Activated T-helper 1 cell treated with anti-CD3 and anti-CD28 coated beads, Interleukin-12 subunit alpha, Interleukin-12 subunit beta, Interleukin-2, Interleukin-4 antibody, amounts not matched to agents 30 ng/mL and 10 ng/mL and 1 ng/mL, durations not matched to agents 14 hours and 24 hours and 36 hours (primary cell): ENCODE results near the gene GRM7. TPM values are rescaled to one million over a fixed set of nuclear protein-coding genes. Genes with fewer than 3 reads are reported as not detected.

Experiments used
- DNase-seq: peaks from one replicate; pipeline ENCODE4 v3.0.0; 2021; ENCODE audit warnings: low spot score
- H3K27ac Mint-ChIP-seq: one replicate; pipeline ENCODE4 v1.8.0; 2021; ENCODE audit warnings: mild to moderate bottlenecking, mixed read lengths
- H3K27me3 Mint-ChIP-seq: one replicate; pipeline ENCODE4 v1.8.0; 2022; ENCODE audit warnings: mild to moderate bottlenecking, moderate library complexity, mixed read lengths; ENCODE audit not compliant: insufficient read depth
- H3K36me3 Mint-ChIP-seq: one replicate; pipeline ENCODE4 v1.8.0; 2021; ENCODE audit warnings: low read depth, mixed read lengths
- H3K4me1 Mint-ChIP-seq: one replicate; pipeline ENCODE4 v1.8.0; 2021; ENCODE audit warnings: low read depth, mixed read lengths
- H3K4me3 Mint-ChIP-seq: one replicate; pipeline ENCODE4 v1.8.0; 2021; ENCODE audit warnings: mild to moderate bottlenecking, moderate library complexity, mixed read lengths
- H3K9me3 Mint-ChIP-seq: one replicate; pipeline ENCODE4 v1.8.0; 2021; ENCODE audit warnings: mixed read lengths
- intact Hi-C: fragments of 100-400 bp; cut with micrococcal nuclease; formaldehyde crosslinking; loops from one replicate; pipeline ENCODE4 v1.15.1; 2024
- total RNA-seq: library from RNA; stranded (reverse); gene quantifications from 2 replicates; pipeline ENCODE4 v1.2.3, GENCODE V29; 2022

The GRM7 gene
- total RNA-seq, 1 donor from 2014 or later: not detected

DNA sequence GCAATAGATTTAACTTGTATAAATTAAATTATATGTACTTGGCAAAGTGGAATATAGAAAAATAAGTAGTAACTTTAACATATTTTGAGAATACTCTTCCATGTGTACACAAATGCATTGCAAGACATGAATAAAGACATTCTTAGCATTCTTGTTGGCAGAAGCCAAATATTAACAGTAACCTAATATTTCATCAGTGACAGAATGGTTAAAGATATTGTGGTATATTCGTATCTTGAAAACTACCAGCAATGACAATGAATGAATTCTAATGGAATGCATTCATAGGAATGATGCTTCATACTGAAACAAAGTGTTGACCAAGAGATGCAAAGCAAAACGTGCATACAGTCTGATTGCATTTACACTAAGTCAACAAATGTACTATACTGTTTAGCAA is 524.7 kb downstream of the GRM7 start:
- Mint-ChIP-seq H3K4me3 (no peak overlapping the region), H3K36me3 (no peaks in the 10 kb centered on the region), H3K27ac (no peak overlapping the region), H3K27me3 (no peaks in the 10 kb centered on the region), H3K4me1 (no peaks in the 10 kb centered on the region), H3K9me3 (no peaks in the 10 kb centered on the region)
- intact Hi-C loops: no loop called here
- DNase-seq: no peak

DNA sequence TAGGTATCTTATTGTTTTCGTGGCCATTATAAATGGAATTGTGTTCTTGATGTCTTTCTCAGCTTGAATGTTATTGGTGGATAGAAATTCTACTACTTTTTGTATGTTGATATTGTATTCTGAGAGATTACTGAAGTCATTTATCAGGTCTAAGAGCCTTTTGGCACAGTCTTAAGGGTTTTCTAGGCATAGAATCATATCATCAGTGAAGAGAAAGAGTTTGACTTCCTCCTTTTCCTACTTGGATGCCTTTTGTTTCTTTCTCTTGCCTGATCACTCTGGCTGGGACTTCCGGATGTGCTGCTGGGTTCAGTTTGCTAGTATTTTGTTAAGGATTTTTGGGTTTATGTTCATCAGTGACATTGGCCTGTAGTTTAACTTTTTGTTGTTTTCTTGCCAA is 527.1 kb downstream of the GRM7 start:
- no peak overlapping the region for H3K27ac Mint-ChIP-seq
- H3K36me3 Mint-ChIP-seq: no peaks in the 10 kb centered on the region
- no peak for DNase-seq
- no peaks in the 10 kb centered on the region for H3K4me1 Mint-ChIP-seq
- intact Hi-C loops: no loop called here
- H3K27me3 Mint-ChIP-seq: no peaks in the 10 kb centered on the region
- peaks cover under 1% of the 10 kb centered on the region for H3K9me3 Mint-ChIP-seq
- no peak overlapping the region for H3K4me3 Mint-ChIP-seq

DNA sequence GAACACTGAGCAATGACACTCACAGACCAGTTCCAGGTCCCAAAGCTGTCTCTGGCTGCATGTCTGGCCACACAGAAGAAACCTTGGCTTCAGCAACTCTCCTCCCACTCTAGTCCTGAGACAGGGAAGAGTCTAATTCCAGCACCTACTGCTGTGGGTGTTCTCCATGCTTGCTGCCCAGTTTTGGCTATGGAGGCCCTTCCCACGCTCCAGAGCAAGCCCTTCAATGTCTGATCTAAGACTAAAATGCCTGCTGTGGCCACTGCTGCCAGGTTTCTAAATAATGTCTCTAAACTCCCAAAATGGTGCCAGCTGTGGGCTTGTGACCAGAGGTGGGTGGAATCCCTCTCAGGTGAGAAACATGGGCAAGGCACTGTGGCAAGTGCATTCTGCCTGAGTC is 531.3 kb downstream of the GRM7 start:
- no peaks in the 10 kb centered on the region for H3K4me1 Mint-ChIP-seq
- DNase-seq: no peak
- H3K4me3 Mint-ChIP-seq: no peak overlapping the region
- H3K9me3 Mint-ChIP-seq: peaks cover 6% of the 10 kb centered on the region
- no peak overlapping the region for H3K27ac Mint-ChIP-seq
- no peaks in the 10 kb centered on the region for H3K36me3 Mint-ChIP-seq
- intact Hi-C loops: no loop called here
- no peaks in the 10 kb centered on the region for H3K27me3 Mint-ChIP-seq

DNA sequence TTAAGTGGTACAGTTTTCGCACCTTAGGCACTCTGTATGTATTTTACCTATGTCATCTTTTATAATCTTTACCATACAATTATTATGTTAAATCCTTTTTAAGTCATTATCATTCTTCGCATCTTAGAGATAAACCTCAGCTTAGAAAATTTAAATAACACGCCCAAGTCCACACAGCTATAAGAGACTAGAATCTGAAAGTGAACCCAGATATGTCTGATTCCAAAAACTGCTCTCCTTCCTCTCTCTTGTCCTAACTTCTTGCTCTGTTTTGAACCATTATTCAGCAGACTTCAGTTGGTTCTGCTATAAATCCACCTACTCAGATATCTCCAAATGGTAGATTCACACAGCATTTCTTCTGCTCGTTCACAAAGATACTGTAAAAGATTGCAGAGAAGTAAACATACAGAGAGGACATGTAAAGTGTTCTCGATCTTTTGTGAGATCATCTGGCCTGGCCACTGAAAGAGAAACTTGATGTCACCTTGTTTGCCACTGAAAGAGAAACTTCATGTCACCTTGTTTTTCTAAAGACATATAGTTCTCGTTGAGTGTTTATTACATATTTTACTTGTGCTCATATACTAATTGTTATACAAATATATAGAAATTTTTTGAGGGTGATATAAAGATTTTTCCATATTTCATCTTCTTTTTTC is 533.2 kb downstream of the GRM7 start:
- H3K27ac Mint-ChIP-seq: no peak overlapping the region
- intact Hi-C loops: no loop called here
- H3K9me3 Mint-ChIP-seq: peaks cover 6% of the 10 kb centered on the region
- H3K27me3 Mint-ChIP-seq: no peaks in the 10 kb centered on the region
- DNase-seq: no peak
- H3K4me3 Mint-ChIP-seq: no peak overlapping the region
- no peaks in the 10 kb centered on the region for H3K4me1 Mint-ChIP-seq
- no peaks in the 10 kb centered on the region for H3K36me3 Mint-ChIP-seq

DNA sequence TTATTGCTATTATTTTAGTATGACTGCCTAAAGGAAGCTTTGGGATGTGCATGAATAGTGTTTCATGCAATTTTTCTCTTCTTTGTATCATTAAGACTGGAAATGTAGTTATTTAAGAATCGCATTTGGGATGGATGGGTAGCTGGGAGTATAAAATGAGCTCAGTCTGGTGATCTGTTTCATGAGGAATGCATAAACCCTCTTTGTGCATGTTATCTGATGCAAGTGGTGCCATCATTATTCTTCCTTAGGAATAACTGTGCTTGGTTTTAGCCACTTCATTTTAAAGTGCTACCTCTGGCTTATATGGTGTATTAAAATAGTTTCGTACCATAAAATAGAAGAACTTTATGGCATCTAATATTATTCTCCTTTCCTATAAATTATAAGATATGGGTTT is 535.6 kb downstream of the GRM7 start:
- H3K9me3 Mint-ChIP-seq: peaks cover 6% of the 10 kb centered on the region
- no peak overlapping the region for H3K4me3 Mint-ChIP-seq
- H3K4me1 Mint-ChIP-seq: no peaks in the 10 kb centered on the region
- H3K36me3 Mint-ChIP-seq: no peaks in the 10 kb centered on the region
- no peak overlapping the region for H3K27ac Mint-ChIP-seq
- no peaks in the 10 kb centered on the region for H3K27me3 Mint-ChIP-seq
- DNase-seq: no peak
- intact Hi-C loops: no loop called here

DNA sequence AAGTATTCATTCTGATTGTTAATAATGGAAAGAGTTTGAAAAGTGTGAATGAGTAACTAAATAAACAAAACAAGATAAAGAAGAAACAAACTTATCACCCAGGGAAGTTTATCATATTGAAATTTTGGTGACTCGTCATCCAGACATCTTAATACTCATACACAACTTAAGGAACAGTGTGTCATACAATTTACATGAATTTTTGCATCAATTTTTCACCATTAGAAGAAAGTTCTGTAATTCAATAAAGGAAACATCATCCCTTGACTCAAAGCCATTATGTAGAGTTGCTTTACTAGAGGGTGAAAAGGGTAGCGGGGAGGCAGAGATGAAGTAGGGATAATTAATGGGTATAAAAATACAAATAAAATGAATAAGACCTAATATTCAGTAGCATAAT is 536.2 kb downstream of the GRM7 start:
- no peak overlapping the region for H3K4me3 Mint-ChIP-seq
- H3K4me1 Mint-ChIP-seq: no peaks in the 10 kb centered on the region
- H3K9me3 Mint-ChIP-seq: peaks cover 6% of the 10 kb centered on the region
- intact Hi-C loops: no loop called here
- no peak overlapping the region for H3K27ac Mint-ChIP-seq
- DNase-seq: no peak
- no peaks in the 10 kb centered on the region for H3K36me3 Mint-ChIP-seq
- H3K27me3 Mint-ChIP-seq: no peaks in the 10 kb centered on the region

DNA sequence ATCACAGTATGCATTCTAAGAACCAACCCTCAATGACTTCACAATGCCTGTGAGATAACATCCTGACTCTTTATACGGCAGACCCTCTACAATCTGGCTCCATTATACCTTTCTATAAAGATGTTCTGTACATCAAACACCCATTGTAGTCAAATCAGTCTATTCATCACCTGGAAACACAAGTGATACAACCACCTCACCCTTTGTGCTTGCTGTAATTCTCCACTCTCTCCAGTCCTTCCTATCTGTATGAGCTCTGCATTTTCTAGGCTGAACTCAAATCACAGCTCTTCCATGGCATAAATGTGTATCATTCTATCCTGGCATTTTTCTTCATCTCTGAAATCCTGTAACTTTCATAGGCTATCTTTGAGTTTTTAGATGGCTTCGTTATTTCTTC is 539.4 kb downstream of the GRM7 start:
- intact Hi-C loops: no loop called here
- H3K27me3 Mint-ChIP-seq: no peaks in the 10 kb centered on the region
- H3K27ac Mint-ChIP-seq: no peak overlapping the region
- H3K4me1 Mint-ChIP-seq: no peaks in the 10 kb centered on the region
- no peak overlapping the region for H3K4me3 Mint-ChIP-seq
- no peaks in the 10 kb centered on the region for H3K36me3 Mint-ChIP-seq
- DNase-seq: no peak
- no peaks in the 10 kb centered on the region for H3K9me3 Mint-ChIP-seq

DNA sequence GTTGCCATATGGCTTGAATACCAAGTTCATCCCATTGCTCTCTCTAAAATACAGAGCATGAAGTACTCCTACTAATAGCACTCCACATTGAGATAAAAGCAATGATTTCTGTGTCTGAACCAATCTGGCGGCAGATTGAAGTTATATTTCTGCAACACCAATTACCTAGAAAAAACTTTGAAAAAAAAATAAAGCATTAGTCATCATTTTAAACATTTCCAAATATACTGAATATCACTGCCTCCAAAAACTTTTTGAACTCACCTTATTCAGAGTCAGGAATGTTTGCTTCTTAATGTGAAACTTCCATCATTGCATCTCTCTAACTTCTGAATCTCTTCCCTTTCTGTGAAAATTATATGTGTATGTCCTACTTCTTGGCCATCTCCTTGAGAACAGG is 540.5 kb downstream of the GRM7 start:
- no peaks in the 10 kb centered on the region for H3K27me3 Mint-ChIP-seq
- no peak overlapping the region for H3K27ac Mint-ChIP-seq
- intact Hi-C loops: no loop called here
- no peaks in the 10 kb centered on the region for H3K9me3 Mint-ChIP-seq
- no peaks in the 10 kb centered on the region for H3K36me3 Mint-ChIP-seq
- H3K4me1 Mint-ChIP-seq: no peaks in the 10 kb centered on the region
- H3K4me3 Mint-ChIP-seq: no peak overlapping the region
- no peak for DNase-seq

DNA sequence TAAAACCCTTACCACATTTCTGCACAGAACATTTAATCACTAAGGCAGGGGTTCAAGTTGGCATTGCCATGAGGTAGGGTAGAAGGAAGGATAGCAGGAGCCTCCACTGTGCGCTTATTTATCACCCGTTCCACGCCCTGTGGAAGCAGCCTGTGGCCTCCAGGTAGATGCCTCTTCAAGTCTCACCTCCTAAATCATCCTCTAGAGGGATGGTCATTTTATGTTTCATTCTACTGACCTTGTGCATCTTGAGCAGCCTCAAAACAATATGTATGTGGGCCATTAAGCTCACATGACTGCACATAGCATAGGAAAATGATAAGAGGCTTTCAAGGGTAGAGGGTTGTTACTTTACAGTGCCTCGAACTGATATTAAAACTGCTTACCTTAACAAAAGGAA is 546.2 kb downstream of the GRM7 start:
- no peak for DNase-seq
- Mint-ChIP-seq H3K36me3 (no peaks in the 10 kb centered on the region), H3K4me1 (no peaks in the 10 kb centered on the region), H3K4me3 (no peak overlapping the region), H3K9me3 (peaks cover 7% of the 10 kb centered on the region), H3K27me3 (no peaks in the 10 kb centered on the region), H3K27ac (no peak overlapping the region)
- intact Hi-C loops: no loop called here

DNA sequence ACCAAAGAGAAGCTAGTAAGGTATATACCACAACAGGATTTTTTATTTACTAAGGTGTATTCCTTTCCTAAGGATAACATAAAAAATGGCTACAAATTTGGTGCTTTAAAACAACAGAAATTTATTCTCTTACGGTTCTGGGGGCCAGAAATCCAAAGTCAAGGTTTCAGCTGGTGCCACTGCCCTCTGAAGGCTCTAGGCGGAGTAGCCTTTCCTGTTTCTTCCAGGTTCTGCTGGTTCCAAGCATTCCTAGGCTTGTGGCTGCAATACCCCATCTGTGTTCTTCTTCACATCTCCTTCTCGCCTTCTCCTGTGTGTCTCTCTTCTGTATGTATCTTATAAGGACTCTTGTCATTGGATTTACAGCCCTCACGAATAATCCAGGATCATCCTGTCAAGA is 549.9 kb downstream of the GRM7 start:
- no peaks in the 10 kb centered on the region for H3K4me1 Mint-ChIP-seq
- H3K36me3 Mint-ChIP-seq: no peaks in the 10 kb centered on the region
- intact Hi-C loops: no loop called here
- no peak overlapping the region for H3K27ac Mint-ChIP-seq
- no peaks in the 10 kb centered on the region for H3K27me3 Mint-ChIP-seq
- peaks cover 7% of the 10 kb centered on the region for H3K9me3 Mint-ChIP-seq
- H3K4me3 Mint-ChIP-seq: no peak overlapping the region
- DNase-seq: no peak

DNA sequence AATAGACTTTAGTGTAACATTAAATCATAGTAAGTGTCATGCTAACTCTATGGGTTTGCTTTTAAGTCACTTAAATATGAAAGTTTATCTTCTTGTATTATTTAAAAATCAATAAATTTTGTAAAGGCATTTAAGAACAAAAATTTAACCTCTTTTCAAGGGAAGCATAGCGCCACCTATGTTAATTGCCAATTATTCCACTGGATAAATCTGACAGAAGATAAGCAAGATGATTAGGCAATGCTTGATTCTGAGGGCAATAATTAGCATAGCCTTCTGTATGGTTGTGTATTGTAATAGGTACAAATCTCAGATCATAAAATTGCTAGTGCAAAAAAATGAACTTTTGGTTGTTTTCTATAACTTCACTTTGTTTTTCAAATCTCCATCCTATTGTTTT is 560.1 kb downstream of the GRM7 start:
- H3K36me3 Mint-ChIP-seq: no peaks in the 10 kb centered on the region

DNA sequence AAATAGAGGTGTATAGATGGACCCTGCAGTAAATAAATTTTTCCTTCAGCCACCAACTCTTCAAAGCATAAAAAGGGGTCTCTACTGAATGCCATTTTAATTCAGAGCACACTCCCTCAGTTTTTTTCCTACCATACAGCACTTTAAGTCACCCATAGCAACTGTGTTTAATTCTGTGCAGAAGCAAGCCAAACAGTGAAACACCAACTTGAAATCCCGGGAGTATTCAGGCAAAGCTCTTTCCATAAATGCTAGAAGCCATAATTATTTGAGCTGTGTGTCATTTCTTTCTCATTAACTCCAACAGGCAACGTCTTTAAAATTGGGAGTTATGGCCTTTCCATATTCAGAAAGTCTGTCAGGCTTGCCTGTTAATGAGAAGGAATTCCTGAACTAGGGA is 562.1 kb downstream of the GRM7 start:
- no peaks in the 10 kb centered on the region for H3K9me3 Mint-ChIP-seq
- H3K27ac Mint-ChIP-seq: no peak overlapping the region
- no peak for DNase-seq
- no peaks in the 10 kb centered on the region for H3K36me3 Mint-ChIP-seq
- intact Hi-C loops: no loop called here
- no peaks in the 10 kb centered on the region for H3K4me1 Mint-ChIP-seq
- no peak overlapping the region for H3K4me3 Mint-ChIP-seq
- no peaks in the 10 kb centered on the region for H3K27me3 Mint-ChIP-seq

More for the DNA sequence above, 560.1 kb downstream of the GRM7 start:
- intact Hi-C loops: no loop called here
- Mint-ChIP-seq H3K27me3 (no peaks in the 10 kb centered on the region), H3K27ac (no peak overlapping the region), H3K9me3 (no peaks in the 10 kb centered on the region), H3K4me1 (no peaks in the 10 kb centered on the region), H3K4me3 (no peak overlapping the region)
- no peak for DNase-seq

DNA sequence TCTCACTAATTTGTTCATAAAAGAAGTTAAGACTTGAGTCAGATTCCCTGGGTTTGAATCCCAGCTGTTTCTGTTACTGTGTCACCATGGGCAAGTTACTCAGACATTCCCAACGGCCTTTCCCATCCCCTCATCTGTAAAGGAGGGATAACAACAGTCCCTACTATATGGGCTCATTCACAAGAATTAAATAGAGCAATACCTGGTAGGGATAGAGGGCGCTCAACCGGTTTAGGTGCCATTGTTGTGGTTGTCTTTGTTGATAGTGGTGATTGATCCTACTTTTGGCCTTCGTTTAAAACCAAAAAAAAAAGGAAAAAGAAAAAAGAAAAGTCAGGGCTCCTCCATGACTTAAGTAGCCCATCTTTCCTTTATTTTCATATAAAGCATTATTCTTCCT is 563.1 kb downstream of the GRM7 start:
- DNase-seq: no peak
- Mint-ChIP-seq H3K4me1 (no peaks in the 10 kb centered on the region), H3K36me3 (no peaks in the 10 kb centered on the region), H3K4me3 (no peak overlapping the region), H3K9me3 (no peaks in the 10 kb centered on the region), H3K27ac (no peak overlapping the region), H3K27me3 (no peaks in the 10 kb centered on the region)
- intact Hi-C loops: no loop called here

DNA sequence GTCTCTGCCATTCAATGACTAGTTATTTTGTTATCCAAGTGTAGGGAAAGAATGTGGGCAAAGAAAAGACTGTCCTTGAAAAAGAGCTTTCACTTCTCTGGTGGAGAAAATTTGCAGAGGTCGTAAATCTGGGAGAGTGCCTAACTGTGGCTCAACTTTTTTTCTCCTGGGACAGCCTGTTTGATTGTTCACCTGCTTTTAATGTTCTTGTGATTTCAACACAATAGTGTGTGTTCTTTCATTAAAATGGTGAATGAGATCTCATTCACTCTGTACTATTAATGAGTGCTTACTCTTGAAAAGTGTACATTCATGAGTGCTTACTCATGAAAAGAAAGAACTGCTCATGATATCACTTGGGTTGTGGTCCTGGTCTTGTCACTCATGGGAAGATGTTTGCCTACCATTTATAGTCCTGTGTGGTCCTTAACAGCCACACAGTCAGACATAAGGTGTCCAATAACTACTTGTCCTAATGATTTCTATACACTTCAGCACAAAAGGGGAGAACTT is 567.3 kb downstream of the GRM7 start:
- H3K4me1 Mint-ChIP-seq: no peaks in the 10 kb centered on the region
- H3K36me3 Mint-ChIP-seq: no peaks in the 10 kb centered on the region
- H3K9me3 Mint-ChIP-seq: peaks cover 8% of the 10 kb centered on the region
- DNase-seq: no peak
- no peaks in the 10 kb centered on the region for H3K27me3 Mint-ChIP-seq
- H3K27ac Mint-ChIP-seq: no peak overlapping the region
- no peak overlapping the region for H3K4me3 Mint-ChIP-seq
- intact Hi-C loops: no loop called here
